ENCODE data around the gene SARS1.
"Not testable (repeated sequence)": the region's sequence is repeated elsewhere in the genome, so short reads cannot be mapped to it uniquely, and the experiment has no call there.

The SARS1 gene

DNA sequence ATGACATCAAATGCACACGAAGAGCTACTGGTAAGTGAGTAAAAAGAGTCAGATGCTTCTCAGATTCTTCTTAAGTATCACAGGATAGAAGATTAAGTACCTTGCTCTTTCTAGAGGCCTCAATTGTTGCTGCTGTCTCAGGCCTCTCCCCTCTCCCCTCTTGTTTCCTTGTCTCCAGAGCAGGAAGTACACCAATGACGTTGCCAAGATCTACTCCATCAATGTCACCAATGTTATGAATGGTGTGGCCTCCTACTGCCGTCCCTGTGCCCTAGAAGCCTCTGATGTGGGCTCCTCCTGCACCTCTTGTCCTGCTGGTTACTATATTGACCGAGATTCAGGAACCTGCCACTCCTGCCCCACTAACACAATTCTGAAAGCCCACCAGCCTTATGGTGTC is 21.3 kb upstream of the SARS1 start:
- DNase-seq (ENCODE audit: low read depth in 3 of 3), result no peak

DNA sequence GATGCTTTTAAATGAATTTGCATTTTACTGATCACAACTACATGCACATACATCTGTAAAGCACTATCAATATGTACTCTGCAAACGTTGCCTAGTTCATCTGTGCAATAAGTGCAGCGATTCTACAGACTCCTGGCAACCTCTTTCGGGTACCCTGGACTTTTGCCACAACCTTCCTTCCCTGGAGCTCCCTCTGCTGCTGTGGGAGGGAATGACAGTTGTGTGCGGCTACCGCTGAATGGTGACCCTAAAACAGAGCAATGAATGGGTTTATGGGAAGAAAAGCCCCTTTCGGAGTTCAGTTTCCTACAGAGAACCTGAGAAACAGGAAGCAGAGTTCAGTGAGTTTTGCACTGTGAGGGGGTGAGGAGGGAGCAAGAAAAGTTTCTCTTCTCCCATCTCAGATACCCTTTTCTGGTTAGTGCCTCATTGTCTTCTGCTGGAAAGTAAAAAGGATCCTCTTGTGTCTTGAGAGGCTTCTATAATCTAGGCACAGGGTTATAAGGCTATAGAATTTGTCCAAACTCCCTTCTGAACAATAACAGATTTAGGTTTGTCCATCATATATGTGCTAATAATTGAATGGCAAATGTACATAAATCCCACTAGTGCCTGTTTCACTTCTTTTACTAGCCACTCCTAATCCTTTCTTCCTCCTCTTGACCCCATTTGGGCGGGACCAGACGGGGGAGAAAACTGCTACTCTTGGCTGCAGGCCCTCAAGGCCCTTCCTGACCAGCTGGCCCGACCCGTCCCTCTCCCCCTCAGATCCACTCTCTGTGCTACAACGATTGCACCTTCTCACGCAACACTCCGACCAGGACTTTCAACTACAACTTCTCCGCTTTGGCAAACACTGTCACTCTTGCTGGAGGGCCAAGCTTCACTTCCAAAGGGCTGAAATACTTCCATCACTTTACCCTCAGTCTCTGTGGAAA is 19.8 kb upstream of the SARS1 start:
- peak; percentile 24 to 54 (median 53) for DNase-seq (ENCODE audit: low read depth in 3 of 3)

DNA sequence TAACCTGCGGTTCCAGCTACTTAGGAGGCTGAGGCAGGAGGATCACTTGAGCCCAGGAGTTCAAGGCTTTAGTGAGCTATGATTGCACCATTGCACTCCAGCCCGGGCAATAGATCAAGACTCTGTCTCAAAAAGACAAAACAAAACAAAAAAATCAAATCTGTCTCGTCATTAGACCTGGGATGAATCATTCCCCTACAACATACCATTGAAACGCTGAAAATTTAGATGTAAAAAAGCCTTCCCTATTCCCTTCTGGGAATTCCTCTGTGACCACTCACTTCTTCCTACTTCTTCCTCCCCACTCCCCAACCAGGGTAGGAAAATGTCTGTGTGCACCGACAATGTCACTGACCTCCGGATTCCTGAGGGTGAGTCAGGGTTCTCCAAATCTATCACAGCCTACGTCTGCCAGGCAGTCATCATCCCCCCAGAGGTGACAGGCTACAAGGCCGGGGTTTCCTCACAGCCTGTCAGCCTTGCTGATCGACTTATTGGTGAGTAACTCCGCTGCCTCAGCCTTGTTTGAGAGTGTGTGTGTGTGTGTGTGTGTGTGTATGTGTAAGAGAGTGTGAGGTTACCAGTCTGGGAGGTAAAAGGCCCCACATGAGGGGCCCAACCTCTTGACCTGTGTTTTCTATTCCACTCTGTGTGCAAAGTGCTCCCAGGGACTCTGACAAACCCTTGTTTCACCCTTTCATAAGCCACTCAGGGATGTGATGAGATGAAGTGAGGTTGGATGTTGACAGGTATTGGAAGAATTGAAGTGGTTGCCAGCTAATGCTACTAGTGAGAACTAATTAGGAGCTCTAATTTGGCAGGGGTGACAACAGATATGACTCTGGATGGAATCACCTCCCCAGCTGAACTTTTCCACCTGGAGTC is 16.3 kb upstream of the SARS1 start:
- DNase-seq (ENCODE audit: low read depth in 3 of 3), result peak; percentile 23 to 43 (median 27)

DNA sequence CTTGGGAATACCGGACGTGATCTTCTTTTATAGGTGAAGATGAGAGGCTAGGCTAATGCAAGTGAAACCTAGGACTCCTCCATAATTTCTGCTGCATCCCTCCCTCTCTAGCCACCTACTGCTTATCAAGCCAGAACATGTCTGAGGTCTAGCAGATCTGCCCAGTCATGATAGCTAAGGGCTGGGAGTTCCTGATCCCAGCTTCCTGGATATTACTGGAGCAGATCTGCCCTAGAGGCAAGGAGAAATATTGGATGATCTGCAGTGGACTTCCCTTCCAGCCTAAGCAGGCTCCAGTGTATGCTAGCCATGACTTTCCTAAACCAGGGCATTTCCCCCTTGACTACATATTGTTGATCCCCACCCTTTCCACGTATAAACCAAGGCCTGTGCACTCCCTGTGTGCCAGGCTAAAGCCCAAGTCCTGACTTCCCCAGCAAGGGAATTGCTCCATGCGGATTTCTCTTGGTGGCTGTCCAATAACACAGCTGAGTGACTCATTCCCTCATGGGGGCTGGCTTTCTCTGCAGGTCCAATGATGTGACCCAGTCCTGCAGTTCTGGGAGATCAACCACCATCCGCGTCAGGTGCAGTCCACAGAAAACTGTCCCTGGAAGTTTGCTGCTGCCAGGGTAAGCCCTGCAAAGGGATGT is 15.5 kb upstream of the SARS1 start:
- DNase-seq (ENCODE audit: low read depth in 3 of 3), result no peak

DNA sequence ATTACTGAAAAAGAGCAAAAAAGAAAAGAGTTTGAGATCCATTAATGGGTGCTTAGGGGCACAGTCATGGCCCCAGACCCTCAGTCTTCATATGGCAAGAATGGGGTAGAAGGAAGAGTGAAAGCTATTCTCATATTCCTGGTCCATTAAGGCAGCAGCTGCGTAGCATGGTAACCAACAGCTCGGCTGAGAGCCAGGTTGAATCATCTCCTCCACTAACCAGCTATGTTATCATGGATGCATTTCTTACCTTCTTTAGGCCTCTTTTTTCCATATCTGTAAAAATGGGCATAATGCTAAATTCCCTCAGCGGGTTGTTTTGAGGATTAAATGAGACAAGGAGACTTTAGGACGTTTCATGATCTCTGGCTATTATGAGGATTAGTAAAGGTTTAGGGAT is 15.0 kb upstream of the SARS1 start:
- DNase-seq (ENCODE audit: low read depth in 3 of 3), result no peak

DNA sequence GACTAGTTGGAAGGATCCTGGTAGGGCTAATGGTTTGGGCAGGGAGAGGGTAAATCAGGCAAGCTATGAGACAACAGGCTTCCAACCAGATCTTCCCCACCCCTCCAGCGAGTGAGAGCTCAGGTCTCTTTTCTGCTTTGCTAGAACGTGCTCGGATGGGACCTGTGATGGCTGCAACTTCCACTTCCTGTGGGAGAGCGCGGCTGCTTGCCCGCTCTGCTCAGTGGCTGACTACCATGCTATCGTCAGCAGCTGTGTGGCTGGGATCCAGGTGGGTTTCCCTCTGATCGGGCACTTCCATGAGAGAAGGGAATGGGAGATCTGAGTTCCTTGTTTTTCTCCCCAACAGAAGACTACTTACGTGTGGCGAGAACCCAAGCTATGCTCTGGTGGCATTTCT is 14.0 kb upstream of the SARS1 start:
- no peak for DNase-seq (ENCODE audit: low read depth in 3 of 3)

DNA sequence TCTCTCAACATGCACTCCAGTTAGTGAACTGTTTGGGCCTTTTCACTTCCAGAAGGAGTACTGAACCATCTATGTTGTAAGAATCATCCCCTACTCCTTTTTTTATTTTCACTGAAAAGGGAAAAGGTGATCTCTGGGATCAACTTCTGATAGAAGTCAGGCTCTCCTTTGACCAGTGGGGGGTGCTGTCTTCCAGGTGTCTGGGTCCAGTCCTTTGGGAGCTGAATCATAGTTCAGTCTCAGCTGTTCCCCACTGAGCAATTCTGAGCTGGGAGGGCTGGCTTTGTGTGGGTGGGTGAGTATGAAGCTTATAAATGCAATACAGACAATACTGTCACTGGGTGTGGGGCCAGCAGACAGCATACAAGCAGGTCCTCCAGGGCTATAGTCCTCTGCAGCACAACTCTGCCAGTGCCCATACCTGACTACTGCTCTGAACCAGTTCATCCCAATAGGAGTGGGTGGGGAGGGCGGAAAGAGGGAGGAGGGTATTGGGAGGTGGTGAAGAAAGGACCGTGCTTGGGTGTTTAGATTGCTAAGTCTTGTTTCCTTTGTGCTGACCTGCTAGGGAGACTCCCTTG is 12.5 kb upstream of the SARS1 start:
- DNase-seq (ENCODE audit: low read depth in 3 of 3), result peak; percentile 60 to 79 (median 78)

DNA sequence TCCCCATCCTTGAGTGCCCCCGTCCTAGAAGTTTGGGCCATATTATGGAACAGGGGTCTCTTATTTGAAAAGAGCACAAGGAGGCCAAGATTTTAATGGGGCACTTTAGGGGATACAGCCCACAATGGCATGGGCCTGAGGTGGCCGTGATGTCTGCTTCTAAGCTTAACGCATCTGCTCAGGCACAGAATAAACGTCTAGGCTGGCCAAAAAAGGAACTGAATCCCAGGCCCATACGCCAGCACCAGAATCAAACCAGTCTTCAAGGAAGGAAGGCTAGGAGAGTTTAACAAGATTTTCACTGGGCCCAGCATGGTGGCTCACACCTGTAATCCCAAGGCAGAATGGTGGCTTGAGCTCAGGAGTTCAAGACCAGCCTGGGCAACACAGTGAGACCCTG is 9.2 kb upstream of the SARS1 start:
- DNase-seq (ENCODE audit: low read depth in 3 of 3), result no peak

DNA sequence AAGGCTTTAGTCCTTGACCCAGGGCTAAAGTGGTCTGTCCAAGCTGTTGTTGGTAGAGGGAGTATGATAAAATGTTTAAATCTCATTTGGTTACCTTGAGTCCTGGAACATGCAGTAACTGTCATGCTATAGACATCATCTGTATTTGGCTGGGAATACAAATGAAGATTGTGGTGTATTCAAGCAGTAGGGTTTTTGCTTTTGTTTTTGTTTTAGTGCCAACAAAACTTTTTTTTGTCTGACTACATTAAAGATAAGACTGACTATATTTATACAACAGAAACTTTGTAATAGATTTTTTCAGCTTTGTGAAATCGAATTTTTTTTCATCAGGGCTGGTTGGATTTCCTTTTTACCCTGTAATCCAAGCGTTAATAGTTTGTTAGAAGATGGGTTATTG is 7.4 kb upstream of the SARS1 start:
- no peak for DNase-seq (ENCODE audit: low read depth in 3 of 3)

DNA sequence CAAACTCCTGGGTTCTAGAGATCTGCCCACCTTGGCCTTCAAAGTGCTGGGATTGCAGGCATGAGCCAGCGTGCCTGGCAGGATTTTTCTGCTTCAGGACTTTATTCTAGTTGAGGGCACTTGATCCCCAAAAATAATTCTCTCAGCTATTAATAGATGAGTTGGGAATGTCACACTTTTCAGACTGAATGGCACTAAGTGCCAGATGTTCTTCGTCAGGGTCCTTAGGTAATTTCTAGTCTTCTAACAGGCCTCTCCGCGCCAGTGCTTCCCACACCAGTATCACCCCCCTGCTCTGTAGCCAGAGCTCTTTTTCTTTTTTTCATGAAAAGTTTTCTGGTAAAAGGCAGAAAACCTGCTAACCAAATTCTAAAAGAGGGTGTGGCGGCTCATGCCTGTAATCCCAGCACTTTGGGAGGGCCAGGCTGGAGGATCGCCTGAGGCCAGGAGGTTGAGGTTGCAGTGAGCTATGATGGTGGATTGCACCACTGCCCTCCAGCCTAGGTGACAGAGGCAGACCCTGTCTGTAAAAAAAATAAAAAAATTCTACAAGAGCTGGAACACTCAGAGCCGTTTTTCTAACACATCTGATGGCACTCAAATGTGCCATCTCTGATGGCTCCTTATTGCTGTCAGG is 6.1 kb upstream of the SARS1 start:
- no peak for DNase-seq (ENCODE audit: low read depth in 3 of 3)

DNA sequence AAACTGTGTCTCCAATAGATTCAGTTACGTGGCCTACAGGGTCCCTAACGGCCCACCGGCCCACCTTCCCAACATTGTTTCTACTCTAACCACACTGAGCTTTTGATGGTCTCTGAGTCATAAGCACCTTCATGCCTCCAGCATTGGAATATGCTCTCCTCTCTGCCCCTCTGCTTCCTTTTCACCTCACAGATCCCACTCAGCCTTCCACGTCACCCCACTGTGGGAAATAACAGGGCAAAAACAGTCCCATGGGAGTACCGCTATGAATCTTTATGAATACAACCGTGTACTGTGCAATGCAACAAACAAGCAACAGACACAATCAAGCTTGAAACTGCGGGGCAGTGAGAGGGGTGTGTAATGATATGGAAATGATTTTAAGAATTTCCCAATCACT is 5.3 kb upstream of the SARS1 start:
- DNase-seq (ENCODE audit: low read depth in 3 of 3), result no peak

DNA sequence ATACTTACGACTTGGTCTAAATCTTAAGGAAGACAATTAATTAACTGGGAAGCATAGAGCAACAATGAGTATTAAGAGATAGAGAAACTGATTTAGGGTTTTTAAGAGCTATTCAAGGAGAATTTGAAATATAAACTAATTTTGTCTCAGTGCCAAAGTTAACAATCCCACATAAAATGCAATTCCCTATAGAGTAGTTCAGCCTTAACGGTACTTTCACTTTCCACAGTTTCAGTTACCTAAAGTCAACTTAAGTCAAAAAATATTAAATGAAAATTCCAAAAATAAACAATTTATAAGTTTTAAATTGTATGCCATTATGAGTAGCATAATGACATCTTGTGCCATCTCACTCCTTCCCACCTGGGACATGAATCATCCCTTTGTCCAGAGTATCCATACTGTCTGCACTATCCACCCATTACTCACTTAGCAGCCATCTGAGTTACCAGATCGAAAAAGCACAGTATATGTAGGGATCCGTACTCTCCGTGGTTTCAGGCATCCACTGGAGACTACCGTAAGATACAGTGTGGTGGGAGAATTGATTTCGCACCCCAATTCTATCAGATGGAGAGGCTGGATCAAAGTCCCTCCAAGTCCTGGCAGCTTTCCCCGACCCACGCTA is 4.8 kb upstream of the SARS1 start:
- no peak for DNase-seq (ENCODE audit: low read depth in 3 of 3)

DNA sequence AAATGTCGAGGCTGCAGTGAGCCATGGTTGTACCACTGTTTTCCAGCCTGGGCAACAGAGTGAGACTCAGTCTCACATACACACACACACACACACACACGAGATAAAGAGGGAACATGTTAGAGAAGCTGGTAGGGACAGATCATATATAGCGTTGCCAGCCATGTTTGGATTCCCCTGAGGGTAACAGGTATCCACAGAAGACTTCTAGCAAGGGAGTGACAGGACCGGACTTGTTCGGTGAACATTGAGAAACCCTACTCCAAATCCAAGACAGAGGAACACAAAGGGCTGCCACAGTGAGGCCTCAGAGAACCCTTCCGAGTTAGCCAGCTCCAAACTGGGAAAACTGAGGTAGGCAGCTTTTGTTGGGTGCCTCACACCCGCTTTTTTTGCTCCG is 3.7 kb upstream of the SARS1 start:
- DNase-seq (ENCODE audit: low read depth in 3 of 3), result no peak

DNA sequence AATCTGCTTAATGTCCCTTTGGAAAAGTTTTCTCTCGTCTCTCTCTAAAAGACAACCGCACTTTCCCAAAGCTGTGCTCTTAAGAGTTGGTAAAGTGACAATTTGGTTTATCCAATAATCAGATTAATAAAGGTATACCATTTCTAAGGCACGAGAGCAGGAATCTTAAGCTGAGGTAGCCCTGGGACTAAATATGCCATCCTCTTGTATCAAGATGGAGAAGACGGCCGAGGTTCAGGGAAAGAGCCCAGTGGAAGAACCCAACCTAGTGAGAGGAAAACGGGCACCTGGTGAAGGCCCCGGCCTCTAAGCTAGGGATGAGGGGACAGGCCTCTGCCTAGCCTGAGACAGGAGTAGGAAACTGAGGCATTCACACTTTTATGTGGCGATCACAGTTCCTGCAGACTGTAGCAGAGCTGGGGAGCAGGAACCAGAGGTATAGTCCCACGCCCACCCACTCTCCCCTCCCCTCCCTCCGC is 334 bp upstream of the SARS1 start:
- no peak for DNase-seq (ENCODE audit: low read depth in 3 of 3)

DNA sequence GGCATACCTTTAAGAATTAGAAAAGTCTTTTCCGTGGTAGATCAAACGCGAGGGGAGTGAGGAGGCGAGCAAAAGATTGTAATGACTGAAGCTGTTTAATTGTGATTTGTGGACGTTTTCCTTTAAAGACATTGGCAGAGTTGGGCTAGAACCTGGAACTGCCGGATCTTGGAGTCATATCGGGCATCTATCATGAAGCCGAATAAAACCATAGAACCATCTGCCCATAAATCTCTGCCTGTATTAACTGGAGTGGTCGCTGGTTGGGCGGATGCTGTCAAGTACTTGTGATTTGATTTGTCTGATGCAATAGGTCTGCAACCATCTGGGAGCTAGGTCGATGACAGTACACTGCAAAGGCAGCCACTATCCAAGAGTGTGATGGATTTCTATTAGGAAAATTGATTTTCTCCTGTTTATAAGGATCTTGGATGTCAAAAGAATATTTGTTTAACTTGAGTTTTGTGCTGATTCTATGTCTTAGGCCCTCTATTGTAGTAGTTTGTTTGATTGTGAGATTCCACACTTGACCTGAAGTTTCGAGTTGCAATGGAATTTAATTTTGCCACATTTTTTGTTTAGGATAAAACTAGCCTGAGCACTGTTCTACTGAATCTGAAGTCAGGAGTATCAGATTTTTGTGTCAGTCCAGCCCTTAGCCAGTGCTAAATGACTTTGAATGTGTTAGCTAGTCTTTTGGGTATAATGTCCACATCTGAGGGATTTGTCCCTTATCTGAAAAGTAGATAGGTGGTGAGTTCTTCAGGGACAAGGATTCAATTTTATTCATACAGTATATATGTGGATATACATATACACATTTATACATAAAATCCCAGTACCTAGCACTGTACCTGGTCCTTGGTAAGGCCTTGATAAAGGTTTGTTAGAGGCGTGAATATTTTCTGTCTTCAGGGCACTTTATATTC is 1.2 kb downstream of the SARS1 start:
- DNase-seq (ENCODE audit: low read depth in 3 of 3), result peak in 2 of 3 donors; percentile 23 to 28

DNA sequence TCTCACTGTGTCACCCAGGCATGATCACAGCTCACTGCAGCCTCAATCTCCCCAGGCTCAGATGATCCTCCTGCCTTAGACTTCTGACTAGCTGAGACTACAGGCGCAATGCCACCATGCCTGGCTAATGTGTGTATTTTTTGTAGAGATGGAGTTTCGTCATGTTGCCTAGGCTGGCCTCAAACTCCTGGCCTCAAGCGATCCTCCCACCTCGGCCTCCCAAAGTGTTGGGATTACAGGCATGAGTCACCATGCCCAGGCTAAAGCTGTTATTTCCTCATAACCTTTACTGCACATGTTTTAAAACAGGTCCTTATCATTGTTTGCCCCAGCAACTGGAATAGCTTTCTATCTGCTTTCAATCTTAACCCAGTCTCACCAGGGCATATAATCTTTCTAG is 2.9 kb downstream of the SARS1 start:
- DNase-seq (ENCODE audit: low read depth in 3 of 3), result no peak

DNA sequence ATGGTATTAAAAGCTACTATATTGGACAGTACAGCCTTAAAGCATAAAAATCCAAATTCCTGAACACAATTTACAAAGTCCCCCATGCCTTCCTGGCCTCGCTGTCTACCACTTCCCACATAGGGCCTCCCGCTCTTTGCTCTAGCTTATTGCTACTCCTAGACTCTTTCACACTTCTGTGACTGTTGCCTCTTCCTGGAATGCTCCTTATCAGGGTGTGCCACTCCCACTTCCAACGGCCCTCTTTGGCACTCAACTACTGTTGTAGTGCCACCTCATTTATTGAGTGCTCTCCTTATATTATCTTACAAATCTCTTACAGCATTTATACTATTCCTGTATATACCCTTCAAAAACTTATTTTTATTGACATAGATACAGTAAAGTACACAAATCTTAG is 4.8 kb downstream of the SARS1 start:
- DNase-seq (ENCODE audit: low read depth in 3 of 3), result no peak

DNA sequence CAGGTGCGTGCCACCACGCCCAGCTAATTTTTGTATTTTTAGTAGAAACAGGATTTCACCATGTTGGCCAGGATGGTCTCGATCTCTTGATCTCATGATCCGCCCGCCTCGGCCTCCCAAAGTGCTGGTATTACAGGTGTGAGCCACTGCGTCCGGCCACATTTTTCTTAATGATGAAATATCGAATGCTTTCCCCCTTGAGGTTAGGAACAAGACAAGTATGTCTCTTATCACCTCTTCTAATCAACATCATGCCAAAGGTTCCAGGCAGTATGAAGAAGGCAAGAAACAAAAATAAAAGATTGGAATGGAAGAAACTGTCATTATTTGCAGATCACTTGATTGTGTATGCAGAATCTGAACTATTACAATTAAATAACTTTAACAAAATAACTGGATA is 7.5 kb downstream of the SARS1 start:
- DNase-seq (ENCODE audit: low read depth in 3 of 3), result not testable (repeated sequence)

DNA sequence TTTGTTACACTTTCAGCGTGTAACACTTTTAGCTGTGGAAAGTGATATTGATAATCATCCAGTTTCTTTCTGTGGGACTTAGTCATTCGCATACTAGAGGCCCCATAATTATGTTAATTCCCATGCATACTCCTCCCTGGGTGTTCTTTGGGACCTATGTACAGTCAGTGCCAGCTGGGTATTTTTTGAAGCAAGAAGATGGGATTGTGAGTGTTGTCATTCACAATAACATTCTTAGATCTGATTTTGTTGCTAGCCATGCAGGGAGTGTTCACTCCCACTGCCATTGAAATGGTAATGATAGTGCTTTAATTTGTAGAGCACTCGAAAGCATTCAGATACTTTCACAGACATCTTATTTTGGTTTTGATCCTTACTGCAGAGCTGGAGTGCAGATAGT is 11.6 kb downstream of the SARS1 start:
- no peak for DNase-seq (ENCODE audit: low read depth in 3 of 3)
